K562 (cell line): Measurements from ENCODE around the gene MYO1E.

Experiments
- CHD4 ChIP-seq: fragments of 200-600 bp; sonication (generic); IDR thresholded peaks from 3 replicates; pipeline ENCODE4 v1.6.1; 2012; ENCODE audit warnings: low read depth, mild to moderate bottlenecking, mixed read lengths, low read length, inconsistent platforms; ENCODE audit not compliant: insufficient read depth, insufficient replicate concordance, poor library complexity, severe bottlenecking
- FOXJ2 ChIP-seq: fragments of 200-800 bp; sonication (Bioruptor generic); IDR thresholded peaks from 2 replicates; pipeline ENCODE4 v1.6.1; 2016; ENCODE audit warnings: missing genetic modification characterization, missing compliant biosample characterization
- REST ChIP-seq, 2 experiments: fragments of 450-650 bp; formaldehyde crosslinking in 1 of 2; IDR thresholded peaks; 2 replicates each; pipeline versions ENCODE4 v1.4.0 to v1.6.1; 2014 to 2020; ENCODE audit warnings: mild to moderate bottlenecking in 2 of 2, borderline replicate concordance in 1 of 2, low read depth in 1 of 2

GRCh38 chr15:59283717-59284391 is 88.8 kb downstream of the MYO1E start:
- TF ChIP-seq REST (IDR thresholded peaks at IDR 0.05; ENCODE audit: borderline replicate concordance) = no peak
- TF ChIP-seq REST (CRISPR knock-in tag; IDR thresholded peaks at IDR 0.05; ENCODE audit: low read depth) = no peak
- TF ChIP-seq CHD4 = no peak
- no peak for TF ChIP-seq FOXJ2 (tag)
